HG02973 (cell line): ENCODE results near the gene VARS1.
A peak's percentile ranks its signal among the peaks of the same experiment; 100 is the strongest.
"Not testable (repeated sequence)": the region's sequence is repeated elsewhere in the genome, so short reads cannot be mapped to it uniquely, and the experiment has no call there.

Experiments
- ATAC-seq: cut with Tn5 transposase; IDR thresholded peaks from one replicate; pipeline ENCODE4 v1.9.1; 2021; ENCODE audit warnings: moderate library complexity; ENCODE audit not compliant: unreplicated experiment

VARS1 gene

DNA sequence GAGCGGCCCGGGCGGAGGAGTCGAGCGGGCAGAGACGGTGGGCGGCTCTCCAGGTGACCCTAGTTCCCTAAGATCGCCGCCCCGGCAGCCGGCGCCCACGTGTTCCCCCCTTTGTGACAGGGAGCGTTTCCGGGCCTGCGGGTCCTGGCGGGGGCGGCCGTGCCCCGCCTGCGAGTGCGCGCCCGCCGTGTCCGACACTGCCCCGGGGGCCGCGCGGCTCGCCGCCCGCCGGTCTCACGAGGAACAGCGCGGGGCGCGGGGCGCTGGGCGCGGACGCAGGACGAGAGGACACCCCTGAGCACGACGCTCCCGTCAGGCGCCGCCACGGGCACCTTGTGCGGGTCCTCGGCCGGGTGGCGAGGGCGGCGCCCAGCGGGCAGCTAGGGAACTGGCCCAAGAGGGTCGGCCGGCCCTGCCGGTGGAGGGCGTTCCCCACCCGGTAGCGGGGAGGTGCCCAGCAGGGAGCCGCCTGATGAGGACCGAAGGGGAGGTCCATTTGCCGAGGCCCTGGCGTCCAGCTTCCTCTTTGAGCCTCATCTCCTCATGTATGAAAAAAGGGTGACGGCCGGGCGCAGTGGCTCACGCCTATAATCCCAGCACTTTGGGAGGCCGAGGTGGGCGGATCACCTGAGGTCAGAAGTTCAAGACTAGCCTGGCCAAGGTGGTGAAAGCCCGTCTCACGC is at the start of gene VARS1:
Gene VARS1 (minus strand): TSS at position 137 of the 683 bp plus-strand sequence. CDS start 535 bp downstream, outside the sequence.
- ATAC-seq = peak; percentile 65

DNA sequence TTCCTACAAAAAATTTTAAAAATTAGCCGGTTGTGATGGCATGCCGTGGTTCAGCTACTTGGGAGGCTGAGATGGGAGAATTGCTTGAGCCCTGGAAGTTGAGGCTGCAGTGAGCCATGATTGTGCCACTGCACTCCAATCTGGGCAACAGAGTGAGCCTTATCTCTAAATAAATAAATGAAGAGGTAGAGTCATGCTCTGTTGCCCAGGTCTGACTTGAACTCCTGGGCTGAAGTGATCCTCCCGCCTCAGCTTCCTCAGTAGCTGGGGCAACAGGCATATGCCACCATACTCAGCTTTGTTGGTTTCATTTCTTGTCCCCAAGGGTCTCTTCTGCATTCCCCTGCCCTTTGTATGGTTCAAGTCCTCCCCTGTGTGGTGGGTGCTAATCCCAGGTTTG is 49.0 kb upstream of the VARS1 start:
- no peak for ATAC-seq

DNA sequence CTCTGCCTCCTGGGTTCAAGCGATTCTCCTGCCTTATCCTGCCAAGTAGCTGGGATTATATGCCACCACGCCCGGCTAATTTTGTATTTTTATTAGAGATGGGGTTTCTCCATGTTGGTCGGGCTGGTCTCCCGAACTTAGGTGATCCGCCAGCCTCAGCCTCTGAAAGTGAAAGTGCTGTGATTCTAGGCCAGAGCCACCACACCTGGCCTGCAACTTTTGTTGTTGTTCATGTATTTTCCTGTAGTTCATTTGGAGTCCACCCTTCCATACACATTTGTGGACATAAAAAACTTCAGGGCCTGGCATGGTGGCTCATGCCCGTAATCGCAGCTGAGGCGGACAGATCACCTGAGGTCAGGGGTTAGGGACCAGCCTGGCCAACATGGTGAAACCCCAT is 46.5 kb upstream of the VARS1 start:
- no peak for ATAC-seq

DNA sequence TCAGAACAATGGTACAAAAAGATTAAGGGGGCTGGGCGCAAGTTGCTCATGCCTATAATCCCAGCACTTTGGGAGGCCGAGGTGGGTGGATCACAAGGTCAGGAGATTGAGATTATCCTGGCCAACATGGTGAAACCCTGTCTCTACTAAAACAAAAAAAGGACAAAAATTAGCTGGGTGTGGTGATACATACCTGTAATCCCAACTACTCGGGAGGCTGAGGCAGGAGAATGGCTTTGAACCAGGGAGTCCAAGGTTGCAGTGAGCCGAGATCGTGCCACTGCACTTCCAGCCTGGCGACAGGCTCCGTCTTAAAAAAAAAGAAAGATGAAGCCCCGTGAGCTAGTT is 44.2 kb upstream of the VARS1 start:
- not testable (repeated sequence) for ATAC-seq

DNA sequence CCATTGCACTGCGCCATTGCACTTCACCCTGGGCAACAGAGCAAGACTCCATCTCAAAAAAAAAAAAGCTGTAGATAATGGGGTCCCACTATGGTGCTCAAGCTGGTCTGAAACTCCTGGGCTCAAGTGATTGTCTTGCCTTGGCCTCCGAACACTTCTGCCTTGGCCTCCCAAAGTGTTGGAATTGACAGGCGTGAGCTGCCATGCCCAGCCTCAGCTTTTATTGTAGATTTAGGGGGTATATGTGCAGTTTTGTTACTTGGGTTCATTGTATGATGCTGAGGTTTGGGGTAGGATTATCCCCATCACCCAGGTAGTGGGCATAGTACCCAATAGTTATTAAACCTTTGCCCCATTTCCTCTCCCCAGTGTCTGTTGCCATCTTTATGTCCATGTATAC is 43.4 kb upstream of the VARS1 start:
- ATAC-seq = no peak

DNA sequence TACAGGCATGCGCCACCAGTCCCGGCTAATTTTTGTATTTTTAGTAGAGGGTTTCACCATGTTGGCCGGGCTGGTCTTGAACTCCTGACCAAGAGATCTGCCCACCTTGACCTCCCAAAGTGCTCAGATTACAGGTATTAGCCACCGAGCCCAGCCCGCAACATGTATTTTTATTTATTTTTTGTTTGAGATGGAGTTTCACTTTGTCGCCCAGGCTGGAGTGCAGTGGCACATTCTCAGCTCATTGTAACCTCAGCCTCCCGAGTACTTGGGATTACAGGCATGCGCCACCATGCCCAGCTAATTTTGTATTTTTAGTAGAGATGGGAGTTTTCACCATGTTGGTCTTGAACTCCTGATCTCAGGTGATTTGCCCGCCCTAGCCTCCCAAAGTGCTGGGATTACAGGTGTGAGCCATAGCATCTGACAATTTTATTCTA is 42.6 kb upstream of the VARS1 start:
- not testable (repeated sequence) for ATAC-seq

DNA sequence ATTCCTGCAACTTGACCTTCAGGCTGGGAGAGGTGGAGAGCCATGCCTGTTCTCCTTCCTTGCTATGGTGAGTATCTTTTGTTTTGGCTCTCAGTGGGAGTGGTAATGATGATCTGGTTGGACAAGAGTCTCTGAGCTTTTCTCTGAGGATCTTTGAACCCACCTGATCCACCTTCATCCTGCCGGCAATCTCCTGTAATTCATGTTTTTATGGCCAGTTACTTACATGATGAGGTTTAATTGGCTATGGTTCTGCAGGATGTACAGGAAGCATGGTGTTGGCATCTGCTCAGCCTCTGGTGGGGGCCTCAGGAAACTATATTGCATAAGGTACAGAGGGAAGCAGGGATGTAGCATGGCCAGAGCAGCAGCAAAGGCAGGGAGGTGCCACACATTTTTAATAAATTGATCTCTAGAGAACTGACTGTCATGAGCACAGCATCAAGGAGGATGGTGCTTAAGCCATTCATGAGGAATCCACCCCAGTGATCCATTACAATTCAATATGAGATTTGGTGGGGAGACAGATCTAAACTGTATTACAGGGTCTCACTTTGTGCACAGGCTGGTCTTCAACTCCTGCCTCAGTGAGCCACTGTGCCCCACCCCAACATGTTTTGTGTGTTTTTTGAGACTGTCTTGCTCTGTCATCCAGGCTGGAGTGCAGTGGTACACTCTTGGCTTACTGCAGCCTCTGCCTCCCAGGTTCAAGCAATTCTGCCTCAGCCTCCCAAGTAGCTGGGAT is 42.0 kb upstream of the VARS1 start:
- ATAC-seq = no peak

DNA sequence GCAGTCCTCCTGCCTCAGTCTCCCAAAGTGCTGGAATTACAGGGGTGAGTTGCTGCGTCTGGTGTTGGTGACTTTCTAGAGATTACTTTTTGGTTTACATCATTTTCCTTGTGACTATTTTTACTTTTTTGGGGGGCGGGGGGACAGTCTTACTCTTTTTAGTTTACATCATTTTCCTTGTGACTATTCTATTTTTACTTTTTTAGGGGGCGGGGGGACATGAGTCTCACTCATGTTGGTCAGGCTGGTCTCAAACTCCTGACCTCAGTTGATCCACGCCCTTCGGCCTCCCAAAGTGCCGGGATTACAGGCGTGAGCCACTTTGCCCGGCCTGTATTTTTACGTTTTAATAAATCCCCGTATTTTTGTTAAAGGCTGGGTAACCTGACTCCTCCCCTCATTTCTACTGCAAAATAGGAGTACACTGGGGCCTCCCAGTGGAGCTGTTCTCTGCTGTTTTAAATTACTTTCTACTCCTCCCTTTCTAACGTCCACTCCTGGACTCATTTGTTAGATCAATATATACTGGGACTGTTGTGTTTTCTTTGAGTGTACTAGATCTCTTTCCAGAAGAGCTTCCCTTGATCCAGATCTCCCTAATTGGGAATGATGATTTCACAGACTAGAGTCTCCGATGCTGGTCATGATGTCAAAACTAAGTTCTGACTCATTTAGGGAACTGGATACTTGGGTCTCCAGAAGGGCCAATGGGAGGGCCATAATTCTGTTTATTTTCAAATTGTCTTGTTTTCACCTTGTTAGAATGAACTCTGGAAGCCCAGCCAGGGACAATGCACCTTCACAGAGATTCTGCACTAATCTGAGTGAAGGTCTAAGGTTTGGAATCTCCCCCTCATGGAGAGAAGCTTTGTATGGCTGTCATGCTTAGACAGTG is 41.2 kb upstream of the VARS1 start:
- ATAC-seq = no peak

DNA sequence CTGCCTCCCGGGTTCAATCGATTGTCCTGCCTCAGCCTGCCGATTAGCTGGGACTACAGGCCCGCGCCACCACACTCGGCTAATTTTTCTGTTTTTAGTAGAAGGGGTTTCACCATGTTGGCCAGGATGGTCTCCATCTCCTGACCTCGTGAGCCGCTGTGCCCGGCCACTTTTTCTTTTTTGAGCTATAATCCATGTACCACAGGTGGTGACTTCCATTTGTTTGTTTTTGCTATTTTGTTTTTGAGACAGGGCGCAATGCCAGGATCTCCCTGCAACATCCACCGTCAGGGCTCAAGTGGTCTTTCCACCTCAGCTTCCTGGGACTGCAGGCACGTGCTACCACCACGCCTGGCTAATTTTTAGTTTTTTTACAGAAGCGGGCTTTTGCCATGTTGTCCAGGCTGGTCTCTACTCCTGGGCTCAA is 40.5 kb upstream of the VARS1 start:
- ATAC-seq = no peak

DNA sequence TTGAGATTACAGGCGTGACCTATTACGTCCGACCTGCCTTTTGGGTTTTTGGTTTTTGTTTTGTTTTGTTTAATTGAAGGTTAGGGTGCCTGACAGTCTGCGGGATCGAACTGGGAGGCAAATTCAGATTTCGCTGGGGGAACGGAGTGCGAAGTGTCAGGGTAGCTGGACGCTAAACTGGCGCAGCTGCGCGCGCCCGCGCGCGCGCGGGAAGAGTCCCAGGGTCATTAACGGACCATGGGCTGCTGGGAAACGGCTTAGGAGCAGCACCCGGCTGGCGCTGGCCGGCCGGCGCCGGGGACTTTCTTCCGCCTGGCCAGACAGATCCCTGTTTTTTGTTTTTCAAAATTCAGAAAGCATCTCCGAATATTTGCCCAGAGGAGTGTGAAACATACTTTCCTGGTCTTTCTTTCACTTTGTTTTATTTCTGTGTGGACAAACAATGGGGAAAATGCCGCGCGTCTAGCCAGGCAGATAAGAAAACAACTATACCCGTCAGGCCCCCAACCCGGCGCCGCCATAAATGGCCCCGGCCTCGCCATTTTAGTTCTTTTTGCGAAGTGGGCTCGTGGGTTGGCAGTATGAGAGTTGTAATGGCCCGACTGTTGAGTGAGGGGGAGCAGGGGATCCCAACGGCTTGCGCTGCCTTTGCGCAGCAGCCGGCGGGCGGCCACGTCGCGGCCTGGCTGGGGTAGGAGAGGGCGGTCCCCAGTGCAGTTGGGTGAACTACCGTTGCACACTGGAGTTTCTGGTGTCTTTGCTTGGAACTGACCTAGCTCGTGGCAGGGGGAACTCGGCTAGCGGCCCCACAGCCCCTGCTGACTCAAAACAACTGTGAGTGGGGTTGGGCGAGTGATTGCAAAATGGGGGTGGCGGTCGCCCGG is 39.1 kb upstream of the VARS1 start:
- peak; percentile 34 for ATAC-seq

DNA sequence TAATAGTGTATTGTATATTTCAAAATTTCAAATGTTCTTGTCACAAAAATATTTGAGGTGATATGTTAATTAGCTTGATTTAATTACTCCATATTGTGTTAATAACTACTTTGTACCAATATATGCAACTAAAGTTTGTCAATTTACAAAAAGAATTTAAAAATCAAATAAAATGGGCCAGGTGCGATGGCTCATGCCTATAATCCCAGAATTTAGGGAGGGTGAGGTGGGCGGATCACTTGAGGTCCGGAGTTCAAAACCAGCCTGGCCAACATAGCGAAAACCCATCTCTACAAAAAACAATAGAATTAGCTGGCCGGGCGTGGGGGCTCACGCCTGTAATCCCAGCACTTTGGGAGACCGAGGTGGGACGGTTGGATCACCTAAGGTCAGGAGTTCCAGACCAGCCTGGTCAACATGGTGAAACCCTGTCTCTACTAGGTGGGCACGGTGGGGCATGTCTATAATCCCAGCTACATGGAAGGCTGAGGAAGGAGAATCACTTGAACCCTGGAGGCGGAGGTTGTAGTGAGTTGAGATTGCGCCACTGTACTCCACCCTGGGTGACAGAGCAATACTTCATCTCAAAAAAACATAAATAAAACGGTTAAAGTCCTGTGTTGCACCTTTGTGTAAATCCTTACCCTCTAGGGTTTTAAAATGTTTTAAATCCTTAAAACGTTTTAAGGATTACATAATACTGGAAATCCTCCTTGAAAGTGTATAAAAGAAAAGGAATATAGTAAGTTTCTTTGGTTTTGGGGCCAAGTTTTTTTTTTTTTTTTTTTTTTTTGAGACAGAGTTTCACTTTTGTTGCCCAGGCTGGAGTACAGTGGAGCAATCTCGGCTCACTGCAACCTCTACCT is 36.0 kb upstream of the VARS1 start:
- no peak for ATAC-seq

DNA sequence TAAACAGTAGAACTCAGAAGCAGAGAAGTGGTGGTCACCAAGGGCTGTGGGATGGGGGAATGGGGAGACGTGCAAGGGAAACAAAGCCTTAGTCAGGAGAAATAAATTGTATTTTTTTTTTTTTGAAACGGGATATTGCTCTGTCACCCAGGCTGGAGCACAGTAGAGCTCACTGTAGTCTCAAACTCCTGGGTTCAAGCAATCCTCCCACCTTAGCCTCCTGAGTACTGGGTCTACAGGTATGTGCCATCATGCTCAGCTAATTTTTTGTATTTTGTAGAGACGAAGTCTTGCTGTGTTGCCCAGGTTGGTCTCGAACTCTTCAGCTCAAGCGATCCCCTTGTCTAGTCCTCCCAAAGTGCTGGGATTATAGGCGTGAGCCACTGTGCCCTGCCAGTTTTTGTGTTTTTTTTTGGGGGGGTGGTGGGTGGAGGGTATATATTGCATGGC is 35.4 kb upstream of the VARS1 start:
- ATAC-seq = no peak

DNA sequence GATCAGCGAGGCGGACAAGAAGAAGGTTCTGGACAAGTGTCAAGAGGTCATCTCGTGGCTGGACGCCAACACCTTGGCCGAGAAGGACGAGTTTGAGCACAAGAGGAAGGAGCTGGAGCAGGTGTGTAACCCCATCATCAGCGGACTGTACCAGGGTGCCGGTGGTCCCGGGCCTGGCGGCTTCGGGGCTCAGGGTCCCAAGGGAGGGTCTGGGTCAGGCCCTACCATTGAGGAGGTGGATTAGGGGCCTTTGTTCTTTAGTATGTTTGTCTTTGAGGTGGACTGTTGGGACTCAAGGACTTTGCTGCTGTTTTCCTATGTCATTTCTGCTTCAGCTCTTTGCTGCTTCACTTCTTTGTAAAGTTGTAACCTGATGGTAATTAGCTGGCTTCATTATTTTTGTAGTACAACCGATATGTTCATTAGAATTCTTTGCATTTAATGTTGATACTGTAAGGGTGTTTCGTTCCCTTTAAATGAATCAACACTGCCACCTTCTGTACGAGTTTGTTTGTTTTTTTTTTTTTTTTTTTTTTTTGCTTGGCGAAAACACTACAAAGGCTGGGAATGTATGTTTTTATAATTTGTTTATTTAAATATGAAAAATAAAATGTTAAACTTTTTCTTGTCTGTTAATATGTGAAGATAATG is 34.2 kb upstream of the VARS1 start:
- ATAC-seq = no peak

DNA sequence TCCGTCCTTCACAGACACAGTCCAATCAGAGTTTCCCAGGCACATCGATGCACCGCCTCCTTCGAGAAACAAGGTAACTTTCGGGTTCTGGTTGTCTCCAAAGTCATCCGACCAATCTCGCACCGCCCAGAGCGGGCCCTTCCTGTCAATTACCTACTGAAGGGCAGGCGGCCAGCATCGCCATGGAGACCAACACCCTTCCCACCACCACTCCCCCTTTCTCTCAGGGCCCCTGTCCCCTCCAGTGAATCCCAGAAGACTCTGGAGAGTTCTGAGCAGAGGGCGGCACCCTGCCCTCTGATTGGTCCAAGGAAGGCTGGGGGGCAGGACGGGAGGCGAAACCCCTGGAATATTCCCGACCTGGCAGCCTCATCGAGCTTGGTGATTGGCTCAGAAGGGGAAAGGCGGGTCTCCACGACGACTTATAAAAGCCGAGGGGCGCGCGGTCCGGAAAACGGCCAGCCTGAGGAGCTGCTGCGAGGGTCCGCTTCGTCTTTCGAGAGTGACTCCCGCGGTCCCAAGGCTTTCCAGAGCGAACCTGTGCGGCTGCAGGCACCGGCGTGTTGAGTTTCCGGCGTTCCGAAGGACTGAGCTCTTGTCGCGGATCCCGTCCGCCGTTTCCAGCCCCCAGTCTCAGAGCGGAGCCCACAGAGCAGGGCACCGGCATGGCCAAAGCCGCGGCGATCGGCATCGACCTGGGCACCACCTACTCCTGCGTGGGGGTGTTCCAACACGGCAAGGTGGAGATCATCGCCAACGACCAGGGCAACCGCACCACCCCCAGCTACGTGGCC is 31.9 kb upstream of the VARS1 start, which contains the start of gene HSPA1B:
Gene HSPA1B (plus strand): TSS at position 453 of the 794 bp plus-strand sequence. CDS start 213 bp downstream, at position 666.
- peak; percentile 55 for ATAC-seq

DNA sequence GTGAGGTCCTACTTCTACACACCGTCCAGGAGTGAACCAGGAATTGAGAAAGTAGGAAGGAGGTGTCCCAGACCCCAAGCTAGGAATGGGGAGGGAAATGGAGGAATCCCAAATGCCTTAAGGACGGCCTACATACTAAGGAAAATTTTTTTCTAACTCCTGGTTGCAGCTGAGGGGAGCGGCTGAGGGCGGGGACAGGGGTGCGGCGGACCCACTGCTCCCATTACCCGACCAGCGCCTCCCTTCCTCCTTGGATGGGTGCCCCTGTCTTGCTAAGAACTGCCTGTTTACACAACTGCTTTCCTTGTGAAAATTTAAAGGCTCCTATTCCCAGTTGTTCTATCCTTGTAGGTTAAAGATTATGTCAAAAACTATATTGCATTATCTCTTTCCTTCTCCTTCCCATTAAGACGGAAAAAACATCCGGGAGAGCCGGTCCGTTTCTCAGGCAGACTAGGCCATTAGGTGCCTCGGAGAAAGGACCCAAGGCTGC is 31.3 kb upstream of the VARS1 start:
- no peak for ATAC-seq

DNA sequence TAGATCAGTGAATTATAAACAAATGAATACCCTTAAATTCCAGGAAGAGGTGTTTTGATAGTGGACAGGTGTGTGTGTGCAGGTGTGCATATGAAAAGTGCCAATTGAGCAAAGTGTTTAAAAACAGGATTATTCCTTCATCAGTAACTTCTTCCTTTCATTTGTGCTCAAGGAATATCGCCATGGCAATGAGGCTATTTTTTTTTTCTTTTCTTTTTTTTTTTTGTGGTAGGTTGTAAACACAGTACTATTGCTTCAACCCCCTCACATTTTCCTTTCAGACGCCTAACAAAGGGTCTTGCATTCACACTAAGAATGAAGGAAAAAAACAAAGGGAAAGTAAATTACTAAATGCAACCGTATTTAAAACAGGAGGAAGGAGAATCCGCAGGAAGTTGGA is 30.0 kb upstream of the VARS1 start:
- ATAC-seq = no peak

DNA sequence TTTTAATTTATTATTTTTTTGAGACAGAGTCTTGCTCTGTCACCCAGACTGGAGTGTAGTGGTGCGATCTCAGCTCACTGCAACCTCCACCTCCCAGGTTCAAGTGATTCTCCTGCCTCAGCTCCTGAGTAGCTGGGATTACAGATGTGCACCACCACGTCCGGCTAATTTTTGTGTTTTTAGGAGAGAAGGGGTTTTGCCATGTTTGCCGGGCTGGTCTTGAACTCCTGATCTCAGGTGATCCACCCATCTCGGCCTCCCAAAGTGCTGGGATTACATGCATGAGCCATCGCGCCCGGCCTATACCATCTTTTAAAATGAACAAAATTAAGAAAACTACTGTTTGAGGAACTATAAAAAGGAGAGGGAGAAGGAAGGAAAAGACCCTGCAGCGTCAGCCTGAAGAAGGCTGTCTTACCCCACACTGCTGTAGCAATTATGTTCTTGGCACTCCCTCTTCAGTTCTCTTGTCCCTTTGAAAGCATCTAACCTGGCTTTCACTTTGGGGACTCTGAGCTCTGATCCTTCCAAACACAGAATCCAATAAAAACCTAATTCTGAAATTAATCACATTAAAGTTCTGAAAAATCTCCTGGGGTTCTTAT is 28.1 kb upstream of the VARS1 start:
- ATAC-seq = not testable (repeated sequence)
